ENCODE data around the gene SH2D6.

GRCh38 chr2:85377083-85377482 lies 41.4 kb upstream of the SH2D6 start:
- no peak for TF ChIP-seq CTCF (conservative IDR thresholded peaks at IDR 0.05)
- no peak for TF ChIP-seq EZH2 (IDR thresholded peaks at IDR 0.05; ENCODE audit: low read depth)
